HL-60/S4 (cell line): ENCODE results near the gene AIRE.
"Not testable (repeated sequence)": the region's sequence is repeated elsewhere in the genome, so short reads cannot be mapped to it uniquely, and the experiment has no call there.

Source experiments
- in situ Hi-C: fragments of 300-500 bp; cut with MboI; formaldehyde crosslinking; loops from 2 replicates; pipeline ENCODE4 v1.14.3; 2022; ENCODE audit warnings: low sequenced_read_pairs

AIRE gene

GRCh38 chr21:44265734-44266270 is 19.9 kb upstream of the AIRE start:
- in situ Hi-C loops: no loop called here

- in situ Hi-C loops: no loop called here
Observed at GRCh38 chr21:44267655-44268142, 18.0 kb upstream of the AIRE start.

GRCh38 chr21:44269090-44269489 is 16.6 kb upstream of the AIRE start:
- in situ Hi-C loops: no loop called here

GRCh38 chr21:44271558-44272283 is 14.0 kb upstream of the AIRE start:
- in situ Hi-C loops: no loop called here

GRCh38 chr21:44272284-44272858 is 13.3 kb upstream of the AIRE start:
- in situ Hi-C loops: no loop called here

GRCh38 chr21:44273046-44273445 is 12.6 kb upstream of the AIRE start:
- in situ Hi-C loops: no loop called here

GRCh38 chr21:44275041-44275440 is 10.6 kb upstream of the AIRE start:
- in situ Hi-C loops: no loop called here

- in situ Hi-C loops: no loop called here
Observed at GRCh38 chr21:44279354-44280260, 6.1 kb upstream of the AIRE start.

- in situ Hi-C loops: no loop called here
Observed at GRCh38 chr21:44281801-44282200, 3.9 kb upstream of the AIRE start.

- in situ Hi-C loops: no loop called here
Observed at GRCh38 chr21:44282370-44282769, 3.3 kb upstream of the AIRE start.

- in situ Hi-C loops: not testable (repeated sequence)
Observed at GRCh38 chr21:44283211-44283785, 2.4 kb upstream of the AIRE start.

GRCh38 chr21:44283948-44284347 is 1.7 kb upstream of the AIRE start:
- in situ Hi-C loops: no loop called here

- in situ Hi-C loops: no loop called here
Observed at GRCh38 chr21:44286086-44286715, 525 bp downstream of the AIRE start.

- in situ Hi-C loops: no loop called here
Observed at GRCh38 chr21:44286716-44287632, 1.3 kb downstream of the AIRE start.

GRCh38 chr21:44288251-44289110 is 2.8 kb downstream of the AIRE start:
- in situ Hi-C loops: no loop called here

GRCh38 chr21:44289381-44290010 is 3.8 kb downstream of the AIRE start:
- in situ Hi-C loops: no loop called here

- in situ Hi-C loops: no loop called here
Observed at GRCh38 chr21:44290327-44291077, 4.8 kb downstream of the AIRE start.
